ENCODE data around the gene IZUMO3.

DNA sequence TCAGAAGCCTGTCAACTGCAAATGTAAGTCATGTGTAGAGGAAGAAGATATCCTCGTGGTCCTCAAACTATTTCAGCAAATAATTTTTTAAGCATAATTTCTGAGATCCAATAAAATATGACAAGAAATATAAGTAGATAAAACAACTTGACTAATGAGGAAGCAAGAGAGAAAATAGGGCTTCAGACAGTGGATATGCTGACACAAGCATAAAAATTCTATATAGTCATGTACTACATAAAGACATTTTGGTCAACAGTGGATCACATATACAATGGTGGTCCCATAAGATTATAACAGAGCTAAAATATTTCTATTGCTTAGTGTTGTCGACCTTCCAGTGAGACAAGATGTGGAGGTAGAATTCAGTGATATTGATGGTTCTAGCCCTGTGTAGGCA lies 42.2 kb upstream of the IZUMO3 start:
- TF ChIP-seq, protein P1, sequence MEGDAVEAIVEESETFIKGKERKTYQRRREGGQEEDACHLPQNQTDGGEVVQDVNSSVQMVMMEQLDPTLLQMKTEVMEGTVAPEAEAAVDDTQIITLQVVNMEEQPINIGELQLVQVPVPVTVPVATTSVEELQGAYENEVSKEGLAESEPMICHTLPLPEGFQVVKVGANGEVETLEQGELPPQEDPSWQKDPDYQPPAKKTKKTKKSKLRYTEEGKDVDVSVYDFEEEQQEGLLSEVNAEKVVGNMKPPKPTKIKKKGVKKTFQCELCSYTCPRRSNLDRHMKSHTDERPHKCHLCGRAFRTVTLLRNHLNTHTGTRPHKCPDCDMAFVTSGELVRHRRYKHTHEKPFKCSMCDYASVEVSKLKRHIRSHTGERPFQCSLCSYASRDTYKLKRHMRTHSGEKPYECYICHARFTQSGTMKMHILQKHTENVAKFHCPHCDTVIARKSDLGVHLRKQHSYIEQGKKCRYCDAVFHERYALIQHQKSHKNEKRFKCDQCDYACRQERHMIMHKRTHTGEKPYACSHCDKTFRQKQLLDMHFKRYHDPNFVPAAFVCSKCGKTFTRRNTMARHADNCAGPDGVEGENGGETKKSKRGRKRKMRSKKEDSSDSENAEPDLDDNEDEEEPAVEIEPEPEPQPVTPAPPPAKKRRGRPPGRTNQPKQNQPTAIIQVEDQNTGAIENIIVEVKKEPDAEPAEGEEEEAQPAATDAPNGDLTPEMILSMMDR (IDR thresholded peaks at IDR 0.05): no peak
- TF ChIP-seq YY1 (IDR thresholded peaks at IDR 0.05; ENCODE audit: low read depth) (no peak), POLR2AphosphoS5 (IDR thresholded peaks at IDR 0.05; ENCODE audit: low read depth, low read length) (no peak), SMC3 (IDR thresholded peaks at IDR 0.05; ENCODE audit: low read depth, low read length) (no peak), RFX5 (IDR thresholded peaks at IDR 0.05; ENCODE audit: low read length) (no peak), EP300 (IDR thresholded peaks at IDR 0.05; ENCODE audit: borderline replicate concordance in 1 of 2, low read depth in 1 of 2, low read length in 1 of 2) (no peak), NFIC (IDR thresholded peaks at IDR 0.05; ENCODE audit: borderline replicate concordance) (no peak), TAF1 (IDR thresholded peaks at IDR 0.05; ENCODE audit: borderline replicate concordance, low read depth, low read length) (no peak), TEAD4 (IDR thresholded peaks at IDR 0.05; ENCODE audit: borderline replicate concordance, insufficient read depth) (no peak), EZH2phosphoT487 (IDR thresholded peaks at IDR 0.05; ENCODE audit: borderline replicate concordance, low read depth) (no peak), FOXM1 (IDR thresholded peaks at IDR 0.05; ENCODE audit: low read depth) (no peak)
- TF ChIP-seq, protein P2, sequence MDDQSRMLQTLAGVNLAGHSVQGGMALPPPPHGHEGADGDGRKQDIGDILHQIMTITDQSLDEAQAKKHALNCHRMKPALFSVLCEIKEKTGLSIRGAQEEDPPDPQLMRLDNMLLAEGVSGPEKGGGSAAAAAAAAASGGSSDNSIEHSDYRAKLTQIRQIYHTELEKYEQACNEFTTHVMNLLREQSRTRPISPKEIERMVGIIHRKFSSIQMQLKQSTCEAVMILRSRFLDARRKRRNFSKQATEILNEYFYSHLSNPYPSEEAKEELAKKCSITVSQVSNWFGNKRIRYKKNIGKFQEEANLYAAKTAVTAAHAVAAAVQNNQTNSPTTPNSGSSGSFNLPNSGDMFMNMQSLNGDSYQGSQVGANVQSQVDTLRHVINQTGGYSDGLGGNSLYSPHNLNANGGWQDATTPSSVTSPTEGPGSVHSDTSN (IDR thresholded peaks at IDR 0.05): no peak
- TF ChIP-seq, protein P3, sequence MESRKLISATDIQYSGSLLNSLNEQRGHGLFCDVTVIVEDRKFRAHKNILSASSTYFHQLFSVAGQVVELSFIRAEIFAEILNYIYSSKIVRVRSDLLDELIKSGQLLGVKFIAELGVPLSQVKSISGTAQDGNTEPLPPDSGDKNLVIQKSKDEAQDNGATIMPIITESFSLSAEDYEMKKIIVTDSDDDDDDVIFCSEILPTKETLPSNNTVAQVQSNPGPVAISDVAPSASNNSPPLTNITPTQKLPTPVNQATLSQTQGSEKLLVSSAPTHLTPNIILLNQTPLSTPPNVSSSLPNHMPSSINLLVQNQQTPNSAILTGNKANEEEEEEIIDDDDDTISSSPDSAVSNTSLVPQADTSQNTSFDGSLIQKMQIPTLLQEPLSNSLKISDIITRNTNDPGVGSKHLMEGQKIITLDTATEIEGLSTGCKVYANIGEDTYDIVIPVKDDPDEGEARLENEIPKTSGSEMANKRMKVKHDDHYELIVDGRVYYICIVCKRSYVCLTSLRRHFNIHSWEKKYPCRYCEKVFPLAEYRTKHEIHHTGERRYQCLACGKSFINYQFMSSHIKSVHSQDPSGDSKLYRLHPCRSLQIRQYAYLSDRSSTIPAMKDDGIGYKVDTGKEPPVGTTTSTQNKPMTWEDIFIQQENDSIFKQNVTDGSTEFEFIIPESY (IDR thresholded peaks at IDR 0.05; ENCODE audit: borderline replicate concordance, low read depth): no peak
